Loucy (cell line): ENCODE data around the gene WWC1.

Experiments used
- EZH2phosphoT487 ChIP-seq: fragments of 200-600 bp; IDR thresholded peaks from 2 replicates; pipeline ENCODE4 v1.6.1; 2018; ENCODE audit warnings: antibody characterized with exemption, mild to moderate bottlenecking, moderate library complexity, borderline replicate concordance
- TF ChIP-seq, protein P1 (sequence below): fragments of 200-600 bp; sonication (generic); conservative IDR thresholded peaks from 2 replicates; pipeline ENCODE4 v1.5.1; 2014; ENCODE audit warnings: mild to moderate bottlenecking, antibody characterized with exemption, low read length

DNA sequence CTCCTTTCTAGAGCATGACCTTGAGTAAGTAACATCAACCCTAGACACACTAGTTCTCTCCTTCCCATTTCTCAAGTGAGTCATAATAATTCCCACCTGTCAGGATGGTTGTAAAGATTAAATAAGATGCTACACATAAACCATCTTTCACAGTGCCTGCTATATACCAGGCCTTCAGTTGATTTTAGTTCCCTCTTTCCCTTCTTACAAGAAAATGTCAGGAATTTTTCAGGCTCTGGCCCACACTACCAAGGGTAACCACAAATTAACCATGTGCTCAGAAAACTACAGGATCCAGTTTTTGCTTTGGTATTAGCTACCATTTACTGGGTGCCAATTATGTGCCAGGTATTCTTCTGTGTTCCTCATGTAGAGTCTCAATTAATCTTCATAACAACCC lies 152.1 kb downstream of the WWC1 start:
- TF ChIP-seq, protein P1, sequence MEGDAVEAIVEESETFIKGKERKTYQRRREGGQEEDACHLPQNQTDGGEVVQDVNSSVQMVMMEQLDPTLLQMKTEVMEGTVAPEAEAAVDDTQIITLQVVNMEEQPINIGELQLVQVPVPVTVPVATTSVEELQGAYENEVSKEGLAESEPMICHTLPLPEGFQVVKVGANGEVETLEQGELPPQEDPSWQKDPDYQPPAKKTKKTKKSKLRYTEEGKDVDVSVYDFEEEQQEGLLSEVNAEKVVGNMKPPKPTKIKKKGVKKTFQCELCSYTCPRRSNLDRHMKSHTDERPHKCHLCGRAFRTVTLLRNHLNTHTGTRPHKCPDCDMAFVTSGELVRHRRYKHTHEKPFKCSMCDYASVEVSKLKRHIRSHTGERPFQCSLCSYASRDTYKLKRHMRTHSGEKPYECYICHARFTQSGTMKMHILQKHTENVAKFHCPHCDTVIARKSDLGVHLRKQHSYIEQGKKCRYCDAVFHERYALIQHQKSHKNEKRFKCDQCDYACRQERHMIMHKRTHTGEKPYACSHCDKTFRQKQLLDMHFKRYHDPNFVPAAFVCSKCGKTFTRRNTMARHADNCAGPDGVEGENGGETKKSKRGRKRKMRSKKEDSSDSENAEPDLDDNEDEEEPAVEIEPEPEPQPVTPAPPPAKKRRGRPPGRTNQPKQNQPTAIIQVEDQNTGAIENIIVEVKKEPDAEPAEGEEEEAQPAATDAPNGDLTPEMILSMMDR = no peak
- no peak for TF ChIP-seq EZH2phosphoT487
